Activated CD4-positive, alpha-beta T cell treated with anti-CD3 and anti-CD28 coated beads for 36 hours (primary cell): ENCODE results near the gene EIF5B. TPM values are rescaled to one million over a fixed set of nuclear protein-coding genes. Genes with fewer than 3 reads are reported as not detected.
A peak's percentile ranks its signal among the peaks of the same experiment; 100 is the strongest.
"Not testable (repeated sequence)": the region's sequence is repeated elsewhere in the genome, so short reads cannot be mapped to it uniquely, and the experiment has no call there.

Experiments used
- ATAC-seq: fragments of 200-7000 bp; cut with Tn5 transposase; one replicate; pipeline ENCODE4 v1.10.0; 2021; ENCODE audit warnings: mild to moderate bottlenecking, moderate library complexity
- CTCF ChIA-PET: fragments of 350-600 bp; sonication (Branson Sonifier 250); formaldehyde crosslinking; loops from one replicate; lab custom pipeline; 2021; ENCODE audit warnings: antibody characterized with exemption; lab: Charles Lee
- POLR2A ChIA-PET: fragments of 350-600 bp; sonication (Branson Sonifier 250); formaldehyde crosslinking; loops from one replicate; lab custom pipeline; 2021; ENCODE audit warnings: antibody characterized with exemption, inconsistent platforms; lab: Charles Lee
- DNase-seq: peaks from one replicate; pipeline ENCODE4 v3.0.0-alpha.2; 2020
- H3K27ac Mint-ChIP-seq: one replicate; pipeline ENCODE4 v1.8.0; 2021; ENCODE audit warnings: mixed read lengths
- H3K27me3 Mint-ChIP-seq: one replicate; pipeline ENCODE4 v1.8.0; 2021; ENCODE audit warnings: mixed read lengths
- H3K36me3 Mint-ChIP-seq: one replicate; pipeline ENCODE4 v1.8.0; 2021; ENCODE audit warnings: low read depth, mixed read lengths
- H3K4me1 Mint-ChIP-seq: one replicate; pipeline ENCODE4 v1.8.0; 2021; ENCODE audit warnings: mixed read lengths
- H3K4me3 Mint-ChIP-seq: one replicate; pipeline ENCODE4 v1.8.0; 2021; ENCODE audit warnings: mild to moderate bottlenecking, moderate library complexity, mixed read lengths
- H3K9me3 Mint-ChIP-seq: one replicate; pipeline ENCODE4 v1.8.0; 2021; ENCODE audit warnings: low read depth, mixed read lengths
- intact Hi-C, 2 experiments: fragments of 100-400 bp; cut with DNase I in 1 of 2; cut with micrococcal nuclease in 1 of 2; formaldehyde crosslinking; loops; one replicate each; pipeline versions ENCODE4 v1.14.2 to v1.15.1; 2022 to 2024; cut with DNase I, micrococcal nuclease
- total RNA-seq, 2 experiments: library from RNA; stranded (reverse); gene quantifications; one replicate each; pipeline ENCODE4 v1.2.3, GENCODE V29; 2021

Gene EIF5B
- total RNA-seq, 2 experiments from 2014 or later = 79.0 to 95.4 TPM

DNA sequence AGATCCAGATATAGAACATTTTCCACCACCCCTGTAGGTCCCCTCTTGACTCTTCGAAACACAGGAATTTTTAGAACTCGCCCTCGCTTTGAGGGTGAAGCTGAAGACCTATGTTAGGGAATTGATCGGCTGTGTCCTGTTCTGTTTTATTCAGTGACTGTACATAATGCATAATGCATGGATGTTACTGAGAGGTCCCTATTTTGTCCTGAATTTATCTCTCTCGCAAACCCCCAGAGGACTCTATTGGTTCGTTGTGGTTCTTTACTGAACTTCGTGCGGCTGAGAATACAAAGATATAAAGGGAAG, 431 bp upstream of the EIF5B start:
- Mint-ChIP-seq H3K4me1 (peaks cover 47% of the 10 kb centered on the region), H3K27ac (no peak overlapping the region), H3K27me3 (no peaks in the 10 kb centered on the region), H3K4me3 (no peak overlapping the region), H3K36me3 (peaks cover 17% of the 10 kb centered on the region), H3K9me3 (no peaks in the 10 kb centered on the region)
- ChIA-PET CTCF (interaction anchor here (0.9 to 3.0 kb wide), 6 partner anchors 11 to 196 kb away, joined by 3 to 11 read pairs (median 4); partner anchors contain the start of genes MITD1 and MRPL30), POLR2A (interaction anchor here (1.1 to 1.6 kb wide), 3 partner anchors 156 to 196 kb away, joined by 4 to 6 read pairs (median 4); partner anchors contain the start of genes LIPT1 and TSGA10)
- ATAC-seq (peak; percentile 21), DNase-seq (no peak)
- intact Hi-C loops = loop anchor here (1.0 to 10.0 kb wide), 16 partner anchors 41 to 1689 kb away; partner anchors contain the start of genes C2orf15 (in 2 of the 2), COA5 (in 2 of the 2), MITD1 (in 2 of the 2) and MRPL30 (in 2 of the 2)

DNA sequence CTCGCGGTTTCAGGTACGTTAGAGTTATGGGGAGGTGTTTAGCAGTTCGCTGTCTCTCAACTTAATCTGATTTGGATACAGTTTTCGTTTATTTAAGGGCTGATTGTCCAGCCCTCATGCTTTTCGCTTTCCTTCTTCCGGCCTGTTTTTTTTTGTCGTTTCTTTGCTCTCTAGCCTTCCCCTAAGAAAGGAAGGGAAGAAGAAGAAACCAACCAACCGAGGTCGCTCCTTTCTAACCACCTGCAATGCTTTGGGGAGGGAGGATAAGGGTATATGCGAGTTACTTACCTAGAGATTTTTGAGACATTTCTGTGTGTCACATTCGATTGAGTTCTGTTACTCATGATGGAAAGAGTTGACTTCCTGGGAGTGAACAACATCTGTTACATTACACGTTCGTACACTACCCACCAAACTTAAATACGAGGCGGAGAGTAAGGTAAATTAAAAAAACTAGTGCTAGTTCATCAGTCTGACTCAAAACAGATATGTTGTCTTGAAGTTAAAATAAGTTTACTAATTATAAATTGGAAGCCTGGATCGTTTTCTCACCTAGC, 918 bp downstream of the EIF5B start:
- no peak overlapping the region for H3K27ac Mint-ChIP-seq
- peak; percentile 11 for DNase-seq
- no peak for ATAC-seq
- no peaks in the 10 kb centered on the region for H3K9me3 Mint-ChIP-seq
- H3K4me3 Mint-ChIP-seq = no peak overlapping the region
- ChIA-PET CTCF (interaction anchor here (0.6 to 3.0 kb wide), 3 partner anchors 10 to 55 kb away, joined by 3 to 11 read pairs (median 5); no protein-coding TSS in a partner anchor), POLR2A (interaction anchor here (0.6 to 1.5 kb wide), 4 partner anchors 10 to 426 kb away, joined by 3 to 6 read pairs (median 6); partner anchors contain the start of genes LIPT1 and TSGA10)
- intact Hi-C loops = loop anchor here (5.0 to 10.0 kb wide), 5 partner anchors 731 to 1691 kb away; partner anchors contain the start of genes COA5 (in 1 of the 2), COX5B (in 1 of the 2), TMEM131 (in 1 of the 2) and UNC50 (in 1 of the 2)
- H3K36me3 Mint-ChIP-seq = peaks cover 7% of the 10 kb centered on the region
- peaks cover 51% of the 10 kb centered on the region for H3K4me1 Mint-ChIP-seq
- H3K27me3 Mint-ChIP-seq = no peaks in the 10 kb centered on the region

DNA sequence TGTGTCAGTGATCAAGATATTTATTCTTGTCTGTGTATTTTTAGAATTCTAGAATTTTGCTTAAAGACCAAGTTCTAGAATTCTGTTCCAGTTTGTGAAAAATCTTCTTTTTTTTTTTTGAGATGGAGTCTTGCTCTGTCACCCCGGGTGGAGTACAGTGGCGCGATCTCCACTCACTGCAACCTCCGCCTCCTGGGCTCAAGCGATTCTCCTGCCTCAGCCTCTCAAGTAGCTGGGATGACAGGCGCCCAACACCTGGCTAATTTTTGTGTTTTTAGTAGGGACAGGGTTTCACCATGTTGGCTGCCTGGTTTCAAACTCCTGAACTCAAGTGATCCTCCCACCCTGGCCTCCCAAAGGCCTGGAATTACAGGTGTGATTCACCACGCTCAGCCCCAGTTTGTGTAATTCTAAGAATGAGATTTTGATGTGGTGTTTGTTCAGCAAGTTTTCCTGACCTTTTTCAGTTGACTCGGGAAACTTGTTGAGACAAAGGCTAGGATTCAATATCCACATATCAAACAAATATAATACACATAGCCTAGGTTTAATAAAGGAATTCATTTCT, 3.6 kb downstream of the EIF5B start:
- H3K27me3 Mint-ChIP-seq = no peaks in the 10 kb centered on the region
- no peak overlapping the region for H3K27ac Mint-ChIP-seq
- POLR2A ChIA-PET = no interaction called here
- no peaks in the 10 kb centered on the region for H3K9me3 Mint-ChIP-seq
- no peak for ATAC-seq
- intact Hi-C loops = loop anchor here in 1 of 2 experiments (1.0 kb wide), 1 partner anchor 8 kb away; no protein-coding TSS in a partner anchor
- peak; percentile 12 for DNase-seq
- CTCF ChIA-PET = no interaction called here
- peaks cover 12% of the 10 kb centered on the region for H3K36me3 Mint-ChIP-seq
- no peak overlapping the region for H3K4me3 Mint-ChIP-seq
- H3K4me1 Mint-ChIP-seq = peaks cover 46% of the 10 kb centered on the region

GRCh38 chr2:99342536-99342935, 5.3 kb downstream of the EIF5B start:
- CTCF ChIA-PET = no interaction called here
- H3K4me3 Mint-ChIP-seq = no peak overlapping the region
- no peak overlapping the region for H3K27ac Mint-ChIP-seq
- no peaks in the 10 kb centered on the region for H3K9me3 Mint-ChIP-seq
- H3K36me3 Mint-ChIP-seq = peaks cover 15% of the 10 kb centered on the region
- no peaks in the 10 kb centered on the region for H3K27me3 Mint-ChIP-seq
- ATAC-seq (no peak), DNase-seq (no peak)
- H3K4me1 Mint-ChIP-seq = peaks cover 56% of the 10 kb centered on the region
- POLR2A ChIA-PET = no interaction called here
- intact Hi-C loops = no loop called here

- H3K27ac Mint-ChIP-seq, intact Hi-C loops, POLR2A ChIA-PET, ATAC-seq, CTCF ChIA-PET, H3K4me3 Mint-ChIP-seq, H3K27me3 Mint-ChIP-seq, H3K9me3 Mint-ChIP-seq, DNase-seq: not testable (repeated sequence)
- H3K4me1 Mint-ChIP-seq = peaks cover 67% of the 10 kb centered on the region
- peaks cover 14% of the 10 kb centered on the region for H3K36me3 Mint-ChIP-seq
These were observed 8.3 kb downstream of the EIF5B start for GRCh38 chr2:99345446-99345845.

DNA sequence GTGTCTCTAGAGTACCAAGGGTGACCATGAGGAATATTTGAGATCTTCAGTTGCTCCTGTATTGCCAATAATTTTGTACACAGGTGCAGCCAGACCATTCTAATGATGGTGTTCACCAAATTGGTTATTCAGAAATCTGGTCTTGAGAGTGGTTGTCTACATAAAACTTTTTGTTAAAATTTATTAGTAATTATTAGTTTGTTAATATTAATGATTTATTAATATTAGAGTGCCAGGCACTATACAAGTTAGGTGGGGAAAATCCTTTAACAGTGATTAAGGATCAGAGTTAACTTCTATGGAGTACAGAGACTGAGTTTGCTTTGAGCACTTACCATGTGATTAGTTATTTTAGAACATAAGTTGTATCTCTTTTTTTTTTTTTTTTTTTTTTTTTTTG, 9.0 kb downstream of the EIF5B start:
- peaks cover 65% of the 10 kb centered on the region for H3K4me1 Mint-ChIP-seq
- POLR2A ChIA-PET = no interaction called here
- CTCF ChIA-PET = no interaction called here

DNA sequence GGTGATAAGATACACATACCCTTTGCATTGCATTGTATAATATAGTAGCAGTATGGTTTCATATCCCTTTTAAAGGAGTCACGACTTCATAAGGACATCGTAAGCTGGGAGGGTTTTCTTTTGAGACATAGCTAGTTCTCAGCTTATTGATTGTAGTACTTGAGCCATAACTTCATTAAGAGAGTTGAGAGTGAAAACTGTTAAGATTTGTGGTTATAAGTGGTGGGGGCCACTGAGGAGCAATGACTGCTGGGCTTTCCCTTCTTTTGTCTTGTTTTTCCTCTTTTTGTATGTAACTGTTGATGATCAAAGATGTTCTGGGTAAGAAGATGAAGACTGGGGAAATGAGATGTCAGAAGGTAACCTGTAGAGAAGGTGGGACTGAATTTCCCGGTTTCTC, 11.0 kb downstream of the EIF5B start:
- Mint-ChIP-seq H3K4me3 (no peak overlapping the region), H3K36me3 (peaks cover 12% of the 10 kb centered on the region), H3K9me3 (no peaks in the 10 kb centered on the region), H3K27ac (peak overlapping the region; percentile 16), H3K4me1 (peaks cover 60% of the 10 kb centered on the region), H3K27me3 (no peaks in the 10 kb centered on the region)
- ChIA-PET CTCF (interaction anchor here (1.2 to 1.5 kb wide), 2 partner anchors 8 to 10 kb away, joined by 5 to 11 read pairs; partner anchors contain the start of gene EIF5B), POLR2A (interaction anchor here (0.7 to 1.9 kb wide), 2 partner anchors 11 to 549 kb away, joined by 3 to 6 read pairs; partner anchors contain the start of gene EIF5B)
- peak; percentile 26 for DNase-seq
- ATAC-seq = peak; percentile 92
- intact Hi-C loops = loop anchor here in 1 of 2 experiments (1.0 to 2.0 kb wide), 2 partner anchors 8 to 29 kb away; no protein-coding TSS in a partner anchor

More for the DNA sequence above, 9.0 kb downstream of the EIF5B start:
- DNase-seq = no peak
- Mint-ChIP-seq H3K9me3 (no peaks in the 10 kb centered on the region), H3K4me3 (no peak overlapping the region), H3K36me3 (peaks cover 14% of the 10 kb centered on the region), H3K27me3 (no peaks in the 10 kb centered on the region), H3K27ac (no peak overlapping the region)
- no peak for ATAC-seq
- intact Hi-C loops = no loop called here

- no peak overlapping the region for H3K4me3 Mint-ChIP-seq
- H3K27ac Mint-ChIP-seq = peak overlapping the region; percentile 10
- POLR2A ChIA-PET = interaction anchor here (0.5 kb wide), 1 partner anchor 19 kb away, joined by 3 read pairs; no protein-coding TSS in a partner anchor
- CTCF ChIA-PET = no interaction called here
- no peaks in the 10 kb centered on the region for H3K27me3 Mint-ChIP-seq
- DNase-seq (no peak), ATAC-seq (no peak)
- H3K4me1 Mint-ChIP-seq = peaks cover 71% of the 10 kb centered on the region
- H3K36me3 Mint-ChIP-seq = peaks cover 13% of the 10 kb centered on the region
- intact Hi-C loops = no loop called here
- no peaks in the 10 kb centered on the region for H3K9me3 Mint-ChIP-seq
These were observed 13.0 kb downstream of the EIF5B start for GRCh38 chr2:99350194-99350593.

DNA sequence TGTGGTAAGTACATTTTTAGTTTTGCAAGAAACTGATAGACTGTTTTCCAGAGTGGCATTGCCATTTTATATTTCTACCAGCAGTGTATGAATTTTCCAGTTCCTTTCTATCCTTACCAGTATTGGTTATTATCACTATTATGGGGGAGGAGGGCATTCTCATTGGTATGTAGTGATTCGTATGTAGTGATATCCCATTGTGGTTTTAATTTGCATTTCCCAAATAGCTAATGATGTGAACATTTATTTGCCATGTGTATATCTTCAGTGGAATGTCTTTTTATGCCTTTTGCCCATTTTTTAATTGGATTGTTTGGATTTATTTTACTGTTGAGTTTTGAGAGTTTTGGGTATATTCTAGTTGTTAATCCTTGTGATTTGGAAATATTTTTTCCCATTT, 16.9 kb downstream of the EIF5B start:
- Mint-ChIP-seq H3K36me3 (peaks cover 11% of the 10 kb centered on the region), H3K27ac (no peak overlapping the region), H3K9me3 (no peaks in the 10 kb centered on the region), H3K4me1 (peaks cover 60% of the 10 kb centered on the region), H3K27me3 (no peaks in the 10 kb centered on the region), H3K4me3 (no peak overlapping the region)
- intact Hi-C loops = no loop called here
- CTCF ChIA-PET = interaction anchor here (1.0 to 1.4 kb wide), 2 partner anchors 17 to 22 kb away, joined by 3 to 4 read pairs; partner anchors contain the start of gene EIF5B
- POLR2A ChIA-PET = no interaction called here
- ATAC-seq (no peak), DNase-seq (no peak)

- DNase-seq, H3K27me3 Mint-ChIP-seq, H3K27ac Mint-ChIP-seq, H3K9me3 Mint-ChIP-seq, H3K4me3 Mint-ChIP-seq, H3K36me3 Mint-ChIP-seq, intact Hi-C loops, POLR2A ChIA-PET, ATAC-seq: not testable (repeated sequence)
- peaks cover 54% of the 10 kb centered on the region for H3K4me1 Mint-ChIP-seq
- CTCF ChIA-PET = interaction anchor here (0.6 to 1.4 kb wide), 2 partner anchors 18 to 752 kb away, joined by 3 to 4 read pairs; partner anchors contain the start of gene EIF5B
These were observed 17.6 kb downstream of the EIF5B start for GRCh38 chr2:99354825-99355224.

DNA sequence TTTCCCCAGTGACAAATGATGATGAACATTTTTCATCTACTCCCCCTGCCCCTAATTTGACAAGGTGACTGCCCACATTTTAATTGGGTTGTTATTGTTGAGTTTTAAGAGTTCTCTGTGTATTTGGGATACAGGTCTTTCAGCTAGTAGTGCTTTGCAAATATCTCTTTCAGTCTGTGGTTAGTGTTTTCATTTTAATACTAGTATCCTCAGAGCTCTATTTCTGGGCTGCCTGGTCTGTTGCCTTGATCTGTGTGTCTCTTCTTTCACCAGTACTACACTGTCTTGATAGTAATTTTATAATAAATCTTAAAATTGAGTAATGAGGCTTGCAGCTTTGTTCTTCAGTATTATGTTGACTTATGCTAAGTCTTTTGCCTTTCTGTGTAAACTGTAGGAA, 19.7 kb downstream of the EIF5B start:
- intact Hi-C loops = no loop called here
- ATAC-seq (no peak), DNase-seq (no peak)
- Mint-ChIP-seq H3K27me3 (no peaks in the 10 kb centered on the region), H3K4me1 (peaks cover 39% of the 10 kb centered on the region), H3K9me3 (no peaks in the 10 kb centered on the region), H3K4me3 (no peak overlapping the region), H3K36me3 (peaks cover 21% of the 10 kb centered on the region), H3K27ac (no peak overlapping the region)
- CTCF ChIA-PET = interaction anchor here (1.2 to 1.8 kb wide), 3 partner anchors 8 to 16 kb away, joined by 4 to 7 read pairs (median 5); no protein-coding TSS in a partner anchor
- POLR2A ChIA-PET = interaction anchor here (1.0 kb wide), 1 partner anchor 15 kb away, joined by 6 read pairs; no protein-coding TSS in a partner anchor
